Measurements from ENCODE around the gene MFF.
"Not testable (repeated sequence)": the region's sequence is repeated elsewhere in the genome, so short reads cannot be mapped to it uniquely, and the experiment has no call there.

- TF ChIP-seq, protein P1, sequence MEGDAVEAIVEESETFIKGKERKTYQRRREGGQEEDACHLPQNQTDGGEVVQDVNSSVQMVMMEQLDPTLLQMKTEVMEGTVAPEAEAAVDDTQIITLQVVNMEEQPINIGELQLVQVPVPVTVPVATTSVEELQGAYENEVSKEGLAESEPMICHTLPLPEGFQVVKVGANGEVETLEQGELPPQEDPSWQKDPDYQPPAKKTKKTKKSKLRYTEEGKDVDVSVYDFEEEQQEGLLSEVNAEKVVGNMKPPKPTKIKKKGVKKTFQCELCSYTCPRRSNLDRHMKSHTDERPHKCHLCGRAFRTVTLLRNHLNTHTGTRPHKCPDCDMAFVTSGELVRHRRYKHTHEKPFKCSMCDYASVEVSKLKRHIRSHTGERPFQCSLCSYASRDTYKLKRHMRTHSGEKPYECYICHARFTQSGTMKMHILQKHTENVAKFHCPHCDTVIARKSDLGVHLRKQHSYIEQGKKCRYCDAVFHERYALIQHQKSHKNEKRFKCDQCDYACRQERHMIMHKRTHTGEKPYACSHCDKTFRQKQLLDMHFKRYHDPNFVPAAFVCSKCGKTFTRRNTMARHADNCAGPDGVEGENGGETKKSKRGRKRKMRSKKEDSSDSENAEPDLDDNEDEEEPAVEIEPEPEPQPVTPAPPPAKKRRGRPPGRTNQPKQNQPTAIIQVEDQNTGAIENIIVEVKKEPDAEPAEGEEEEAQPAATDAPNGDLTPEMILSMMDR (IDR thresholded peaks at IDR 0.05), result not testable (repeated sequence)
- not testable (repeated sequence) for TF ChIP-seq POLR2A (IDR thresholded peaks at IDR 0.05)
These were observed 39.7 kb downstream of the MFF start for GRCh38 chr2:227364585-227365263.
